NCI-H2107 (cell line): ENCODE measurements around the gene CSTF3.
"Not testable (repeated sequence)": the region's sequence is repeated elsewhere in the genome, so short reads cannot be mapped to it uniquely, and the experiment has no call there.

Experiments used
- DNase-seq: peaks from one replicate; lab custom pipeline; 2025; lab: John Stamatoyannopoulos, UW

The CSTF3 gene

GRCh38 chr11:33161120-33162005 is at the start of gene CSTF3:
Gene CSTF3 (minus strand): TSS chr11:33161480. CDS start chr11:33161325, 155 bp downstream.
- peak; percentile 99 for DNase-seq

- no peak for DNase-seq
Observed at GRCh38 chr11:33208150-33208549, 46.9 kb upstream of the CSTF3 start.

- DNase-seq = no peak
Observed at GRCh38 chr11:33207408-33207985, 46.2 kb upstream of the CSTF3 start.

DNA sequence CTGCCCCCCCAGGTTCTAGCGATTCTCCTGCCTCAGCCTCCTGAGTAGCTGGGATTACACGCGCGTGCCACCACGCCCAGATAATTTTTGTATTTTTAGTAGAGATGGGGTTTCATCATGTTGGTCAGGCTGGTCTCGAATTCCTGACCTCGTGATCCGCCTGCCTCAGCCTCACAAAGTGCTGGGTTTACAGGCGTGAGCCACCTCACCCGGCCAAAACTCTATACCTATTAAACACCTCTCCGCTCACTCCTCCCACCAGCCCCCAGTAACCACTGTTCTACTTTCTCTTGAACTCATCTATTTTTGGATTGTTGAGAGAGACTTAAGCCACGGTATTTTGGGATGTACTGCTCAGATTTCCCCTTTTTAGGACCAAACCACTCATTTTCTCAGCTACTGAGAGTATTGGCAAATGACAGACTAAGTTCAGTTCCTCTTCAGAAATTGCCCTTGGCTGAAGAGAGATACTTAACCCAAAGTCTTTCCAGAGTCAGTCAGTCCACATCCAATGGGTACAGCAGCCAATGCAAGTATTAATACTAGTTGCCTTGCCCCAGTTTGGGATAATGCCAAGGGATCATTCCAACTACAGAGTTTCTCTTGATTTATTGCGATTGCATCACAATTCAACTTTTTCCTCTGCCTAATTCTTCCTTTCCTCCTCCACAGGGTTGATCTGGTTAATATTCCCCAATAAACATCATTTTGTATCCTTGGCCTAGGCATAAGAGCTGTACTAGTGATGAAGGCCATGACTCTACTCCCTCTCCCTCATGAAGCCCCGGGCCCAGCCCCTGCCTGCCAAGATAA is 36.8 kb upstream of the CSTF3 start:
- DNase-seq = no peak

DNA sequence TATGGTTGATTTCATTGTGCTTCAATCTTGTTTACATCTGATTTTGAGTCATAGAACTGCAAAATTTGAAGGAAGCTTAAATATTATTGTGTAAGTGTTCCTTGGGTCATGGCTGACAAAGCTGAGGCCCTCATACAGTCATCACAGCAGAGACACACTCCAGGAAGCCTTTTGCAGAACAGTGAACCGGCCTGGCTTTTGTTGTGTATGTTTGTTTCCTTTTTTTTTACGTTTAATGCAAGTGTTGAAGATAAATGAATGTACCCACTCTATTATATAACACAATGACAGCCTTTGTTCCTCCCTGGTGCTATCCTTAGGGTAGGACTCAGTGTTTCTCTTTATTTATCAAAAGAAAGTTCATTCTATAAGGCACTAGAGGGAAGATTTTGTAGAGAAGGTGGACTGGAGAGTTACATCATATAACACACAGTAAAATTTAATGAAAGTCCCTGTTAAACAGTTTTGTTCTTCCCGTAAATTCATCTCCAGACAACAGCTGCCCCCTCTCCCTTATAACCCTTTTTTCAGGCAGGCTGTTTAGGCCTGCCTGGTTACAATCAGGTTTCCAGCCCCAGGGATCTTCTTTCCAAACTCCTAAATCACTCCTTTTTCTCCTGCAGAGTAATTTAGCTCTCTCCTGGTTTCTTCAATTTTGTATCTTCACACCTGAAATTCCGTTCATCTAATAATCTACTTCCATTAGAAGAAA is 34.3 kb upstream of the CSTF3 start:
- no peak for DNase-seq

DNA sequence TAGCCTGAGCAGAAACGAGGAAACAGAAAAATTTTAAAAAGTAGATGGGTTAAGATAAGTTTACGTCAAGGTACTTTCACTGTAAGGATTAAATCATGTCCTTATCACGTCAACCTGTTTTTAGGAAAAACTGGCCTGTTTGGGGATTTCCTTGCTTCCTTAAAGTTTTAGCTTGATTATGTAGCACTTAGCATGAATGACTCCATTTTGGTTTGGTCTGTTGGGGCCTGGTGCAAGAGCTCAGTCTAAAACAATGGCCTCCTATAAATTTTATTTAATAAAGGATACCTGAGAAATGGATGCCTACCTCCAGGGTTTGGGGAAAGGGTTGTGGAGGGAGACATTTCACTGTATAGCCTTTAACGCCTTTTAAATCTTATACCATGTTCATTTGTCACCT is 33.2 kb upstream of the CSTF3 start:
- no peak for DNase-seq

- no peak for DNase-seq
Observed at GRCh38 chr11:33191467-33191866, 30.2 kb upstream of the CSTF3 start.

DNA sequence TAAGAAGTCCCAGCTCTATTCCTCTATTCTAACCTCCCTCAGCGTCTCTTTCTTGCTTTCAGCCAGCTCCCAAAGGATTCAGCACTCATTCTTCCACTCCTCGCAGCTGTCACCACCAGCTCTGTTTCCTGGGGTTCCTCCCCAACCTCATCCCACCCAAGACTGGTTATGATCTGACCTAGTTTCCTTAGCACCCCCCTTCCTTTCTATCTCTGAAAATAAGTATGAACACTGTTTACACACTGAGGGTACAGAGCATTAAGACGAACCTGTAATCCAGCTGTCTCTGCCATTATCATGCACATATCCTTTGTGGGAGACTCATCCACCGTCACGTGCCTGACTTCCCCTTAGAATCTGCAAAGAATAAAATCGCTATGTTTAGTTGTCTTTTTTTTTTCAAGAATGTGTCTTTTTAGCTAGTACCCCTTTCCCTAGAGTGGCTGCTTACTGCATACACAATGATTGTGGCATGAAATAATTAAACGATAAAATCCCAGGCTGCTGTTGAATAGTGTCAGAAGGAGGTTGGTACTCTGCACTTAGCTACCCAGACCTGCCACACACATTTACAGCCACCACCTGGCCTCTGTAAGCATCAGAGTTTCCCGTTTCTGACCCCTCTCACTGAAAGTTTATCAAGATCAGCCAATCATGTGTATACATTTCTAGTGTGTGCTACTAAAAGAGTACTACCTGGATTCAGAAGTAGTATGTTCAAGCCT is 26.9 kb upstream of the CSTF3 start:
- DNase-seq = no peak

DNA sequence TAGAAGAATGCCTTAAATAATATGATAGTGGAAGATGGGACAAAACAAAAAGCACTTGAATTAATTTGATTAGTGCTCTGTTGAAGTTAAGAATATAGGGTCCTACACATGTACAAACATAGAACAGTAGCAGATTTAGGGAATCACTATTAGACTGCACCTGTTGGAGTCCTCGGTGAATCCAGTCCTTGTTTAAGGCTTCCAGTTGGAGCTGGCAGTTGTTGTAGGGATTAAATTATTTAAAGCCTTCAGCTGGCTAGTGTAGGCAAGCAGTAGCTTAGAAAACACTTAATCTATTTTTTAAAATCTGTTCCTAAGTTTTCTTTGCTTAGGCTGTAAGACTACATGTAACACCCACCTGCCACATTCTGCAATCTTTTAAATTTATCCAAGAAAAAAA is 24.5 kb upstream of the CSTF3 start:
- DNase-seq = no peak

- DNase-seq = no peak
Observed at GRCh38 chr11:33182246-33182878, 21.1 kb upstream of the CSTF3 start.

GRCh38 chr11:33179348-33179803 is 18.1 kb upstream of the CSTF3 start:
- no peak for DNase-seq

DNA sequence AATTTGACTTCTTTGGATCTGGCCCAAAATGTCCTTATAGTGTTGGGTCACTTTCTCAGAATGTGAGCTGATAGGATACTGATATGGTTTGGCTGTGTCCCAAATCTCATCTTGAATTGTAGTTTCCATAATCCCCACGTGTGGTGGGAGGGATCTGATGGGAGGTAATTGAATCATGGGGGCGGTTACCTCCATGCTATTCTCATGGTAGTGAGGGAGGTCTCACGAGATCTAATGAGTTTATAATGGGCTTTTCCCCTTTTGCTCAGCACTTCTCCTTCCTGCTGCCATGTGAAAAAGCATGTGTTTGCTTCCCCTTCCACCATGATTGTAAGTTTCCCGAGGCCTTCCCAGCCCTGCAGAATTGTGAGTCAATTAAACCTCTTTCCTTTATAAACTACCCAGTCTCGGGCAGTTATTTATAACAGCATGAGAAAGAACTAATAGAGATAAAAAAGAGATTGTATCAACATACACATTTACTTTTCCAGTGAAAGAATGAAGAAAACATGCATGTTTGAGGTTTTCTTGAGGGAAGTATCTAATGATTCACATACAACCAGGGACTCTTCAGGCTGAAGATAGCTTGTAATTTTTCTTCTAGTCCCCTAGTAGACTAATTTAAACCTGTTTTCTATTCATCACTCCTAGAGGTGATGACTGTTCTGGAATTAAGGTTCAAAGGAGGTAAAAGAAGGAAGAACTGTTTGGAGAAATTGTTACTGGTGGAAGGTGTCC is 17.3 kb upstream of the CSTF3 start:
- no peak for DNase-seq

- no peak for DNase-seq
Observed at GRCh38 chr11:33177676-33178336, 16.5 kb upstream of the CSTF3 start.

GRCh38 chr11:33176760-33177159 is 15.5 kb upstream of the CSTF3 start:
- DNase-seq = not testable (repeated sequence)

DNA sequence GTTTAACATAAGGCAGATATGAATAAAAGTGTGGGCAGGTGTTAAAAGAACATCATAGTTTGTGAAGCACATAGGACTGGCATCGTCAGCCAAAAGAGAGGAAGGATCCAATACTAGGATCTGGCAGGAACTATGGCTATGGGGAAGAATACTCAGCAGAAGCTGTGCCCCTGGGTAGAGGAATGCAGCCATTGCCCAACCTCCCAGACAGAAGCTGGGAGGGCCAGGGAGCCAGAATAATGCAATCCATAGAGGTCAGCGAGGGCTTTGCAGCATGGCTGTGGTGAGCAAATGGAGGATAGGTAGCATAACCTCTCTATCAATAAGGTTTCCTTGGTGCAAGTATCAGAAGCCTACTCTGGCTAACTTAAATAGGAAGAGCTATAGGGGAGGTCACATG is 11.7 kb upstream of the CSTF3 start:
- DNase-seq = no peak

DNA sequence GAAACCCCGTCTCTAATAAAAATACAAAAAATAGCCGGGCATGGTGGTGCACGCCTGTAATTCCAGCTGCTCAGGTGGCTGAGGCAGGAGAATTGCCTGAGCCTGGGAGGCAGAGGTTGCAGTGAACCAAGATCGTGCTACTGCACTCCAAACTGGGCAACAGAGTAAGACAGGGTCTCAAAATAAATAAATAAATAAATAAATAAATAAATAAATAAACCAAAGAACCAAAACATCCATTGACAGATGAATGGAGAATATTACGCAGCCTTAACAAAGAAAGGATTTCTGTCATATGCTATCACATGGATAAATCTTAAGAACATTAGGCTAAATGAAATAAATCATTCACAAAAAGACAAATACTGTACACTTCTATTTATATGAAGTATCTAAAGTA is 11.1 kb upstream of the CSTF3 start:
- no peak for DNase-seq

GRCh38 chr11:33171251-33171650 is 10.0 kb upstream of the CSTF3 start:
- no peak for DNase-seq

DNA sequence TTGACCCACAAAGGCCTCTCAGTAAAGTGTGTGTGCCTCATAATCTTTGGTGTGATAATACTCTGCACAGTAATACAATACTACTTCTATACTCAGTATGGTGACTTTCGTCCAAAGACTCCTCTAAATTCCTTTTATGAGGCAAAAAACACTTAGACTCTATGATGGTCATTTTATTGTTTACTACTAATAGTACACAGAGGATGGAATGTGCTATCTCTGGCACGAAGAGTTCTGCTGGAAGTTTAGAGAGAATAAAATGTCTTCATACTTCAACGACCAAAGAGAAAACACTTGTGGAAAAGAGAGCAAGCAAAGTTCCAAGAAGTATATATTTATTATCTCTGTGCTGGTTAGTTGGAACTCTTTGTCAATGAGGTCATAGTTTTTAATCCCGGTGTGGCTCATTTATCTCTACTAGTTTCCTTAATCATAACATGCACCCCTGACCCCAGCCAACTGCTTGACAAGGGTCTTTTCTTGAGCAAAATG is 7.5 kb upstream of the CSTF3 start:
- DNase-seq = no peak

DNA sequence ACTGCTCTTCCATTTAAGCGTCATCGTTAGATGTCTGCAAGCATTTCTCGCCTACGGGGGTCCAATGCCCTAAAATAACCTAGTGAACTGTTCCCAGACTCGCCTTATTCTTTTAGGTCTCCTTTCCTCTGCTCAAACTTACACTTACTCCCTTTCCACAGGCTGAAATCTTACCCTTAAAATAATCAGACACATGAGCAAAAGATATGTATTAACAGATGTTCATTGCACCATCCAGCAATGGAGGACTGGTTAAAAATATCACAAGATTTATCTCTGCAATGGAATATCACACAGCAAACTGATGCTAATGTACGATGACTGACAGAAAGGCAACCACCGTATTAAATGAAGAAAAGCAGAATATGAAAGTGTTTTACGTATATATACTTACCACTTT is 1.6 kb upstream of the CSTF3 start:
- DNase-seq = no peak
